Hematopoietic multipotent progenitor cell treated with erythropoietin and hydrocortisone succinate and interleukin-3 and kit ligand, for 6 days (in vitro differentiated cells): ENCODE measurements around the gene FOXN3.

Experiments
- DNase-seq: peaks from one replicate; pipeline ENCODE4 v3.0.0-alpha.2; 2015

FOXN3 gene, protein sequence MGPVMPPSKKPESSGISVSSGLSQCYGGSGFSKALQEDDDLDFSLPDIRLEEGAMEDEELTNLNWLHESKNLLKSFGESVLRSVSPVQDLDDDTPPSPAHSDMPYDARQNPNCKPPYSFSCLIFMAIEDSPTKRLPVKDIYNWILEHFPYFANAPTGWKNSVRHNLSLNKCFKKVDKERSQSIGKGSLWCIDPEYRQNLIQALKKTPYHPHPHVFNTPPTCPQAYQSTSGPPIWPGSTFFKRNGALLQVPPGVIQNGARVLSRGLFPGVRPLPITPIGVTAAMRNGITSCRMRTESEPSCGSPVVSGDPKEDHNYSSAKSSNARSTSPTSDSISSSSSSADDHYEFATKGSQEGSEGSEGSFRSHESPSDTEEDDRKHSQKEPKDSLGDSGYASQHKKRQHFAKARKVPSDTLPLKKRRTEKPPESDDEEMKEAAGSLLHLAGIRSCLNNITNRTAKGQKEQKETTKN

GRCh38 chr14:89417091-89417464 lies at the start of gene FOXN3:
FOXN3 (minus strand) TSS chr14:89417233; CDS start chr14:89412476, 4,757 bp downstream.
- DNase-seq: peak; percentile 95

- peak; percentile 55 for DNase-seq
Observed at GRCh38 chr14:89466484-89466883, 49.5 kb upstream of the FOXN3 start.

- no peak for DNase-seq
Observed at GRCh38 chr14:89465876-89466275, 48.8 kb upstream of the FOXN3 start.

DNA sequence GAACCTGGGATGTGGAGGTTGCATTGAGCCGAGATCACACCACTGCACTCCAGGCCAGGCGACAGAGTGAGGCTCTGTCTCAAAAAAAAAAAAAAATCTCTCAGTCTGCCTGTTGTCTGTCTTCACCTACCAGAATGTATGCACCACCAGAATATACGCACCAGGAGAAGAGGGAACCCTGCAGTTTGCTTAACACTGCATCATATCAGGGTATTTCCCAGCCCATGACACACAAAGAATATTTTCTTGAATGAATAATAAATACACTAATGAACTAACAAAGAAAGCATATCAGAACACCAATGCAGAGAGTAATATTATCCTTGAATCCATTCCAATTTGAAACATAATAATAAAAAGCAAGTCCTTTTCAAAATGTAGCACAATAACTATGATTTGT lies 44.2 kb upstream of the FOXN3 start:
- no peak for DNase-seq

DNA sequence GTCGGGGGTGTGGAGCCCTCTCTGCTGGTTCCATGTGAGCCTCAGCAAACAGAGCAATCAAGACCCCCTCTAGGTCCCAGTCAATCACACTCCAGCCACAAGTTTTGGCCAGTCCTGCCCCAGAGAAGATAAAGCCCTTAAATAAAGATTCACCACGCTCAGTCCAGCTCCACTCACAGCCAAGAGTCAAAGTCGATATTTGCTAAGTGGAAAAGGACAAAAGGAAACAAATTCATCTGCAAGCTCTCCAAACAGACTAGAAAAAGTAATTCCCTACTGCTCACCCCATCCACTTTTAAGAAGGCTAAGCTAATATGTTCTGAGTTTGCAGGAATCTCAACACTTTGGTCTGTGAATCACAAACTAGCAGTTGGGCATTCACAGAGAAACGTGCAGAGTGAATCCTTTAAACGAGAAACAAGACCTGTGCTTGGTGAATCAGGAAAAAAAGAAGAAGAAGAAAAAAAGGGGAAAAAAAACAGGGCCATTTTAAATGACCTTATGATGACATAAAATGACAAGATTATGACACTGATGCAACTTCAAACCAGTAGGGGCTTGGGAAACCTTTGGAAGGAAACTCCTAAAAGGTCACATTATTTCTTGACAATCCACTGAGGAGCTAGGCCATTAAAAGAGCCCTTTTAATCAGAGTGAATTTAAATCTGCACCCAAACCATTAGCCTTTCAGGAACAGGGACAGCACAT lies 41.8 kb upstream of the FOXN3 start:
- DNase-seq: no peak

DNA sequence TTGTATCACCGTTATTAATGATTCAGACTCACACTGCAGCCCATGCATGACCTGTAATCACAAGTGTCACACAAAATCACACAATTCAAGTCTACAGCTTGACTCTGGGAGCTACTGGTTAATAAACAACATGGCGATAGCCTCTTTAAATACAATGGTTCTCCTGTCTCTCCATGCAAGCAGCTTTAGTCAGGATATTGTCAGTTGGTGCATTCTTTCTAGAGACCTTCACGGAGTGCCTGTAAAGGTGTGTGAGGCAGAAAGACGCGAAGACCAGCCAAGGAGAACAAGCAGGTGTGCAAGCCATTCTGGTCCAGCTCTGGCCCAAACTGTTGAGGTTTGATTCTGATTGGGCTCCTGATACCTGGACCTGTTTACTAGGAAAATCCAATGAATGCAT lies 40.0 kb upstream of the FOXN3 start:
- DNase-seq: no peak

- DNase-seq: peak; percentile 87
Observed at GRCh38 chr14:89455412-89455811, 38.4 kb upstream of the FOXN3 start.

- no peak for DNase-seq
Observed at GRCh38 chr14:89454996-89455395, 38.0 kb upstream of the FOXN3 start.

DNA sequence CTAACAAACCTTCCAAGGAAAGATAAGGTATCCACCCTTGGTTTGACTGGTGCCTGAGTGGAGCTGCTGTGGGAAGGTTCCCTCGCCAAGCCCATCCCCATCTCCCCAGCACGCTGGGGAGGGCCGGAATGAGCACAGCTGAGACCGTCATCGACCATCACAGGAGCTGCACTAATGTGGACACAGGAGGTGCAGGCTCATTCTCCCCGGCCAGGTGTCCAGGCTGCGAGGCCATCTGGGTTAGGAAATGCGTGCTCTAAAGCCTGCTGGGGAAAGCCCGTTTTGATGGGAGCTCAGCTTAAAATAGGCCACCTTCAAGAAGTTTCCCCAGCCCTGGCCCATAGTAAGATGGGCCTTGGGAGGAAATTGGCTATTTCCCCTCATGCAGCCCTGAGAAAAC lies 35.2 kb upstream of the FOXN3 start:
- no peak for DNase-seq

DNA sequence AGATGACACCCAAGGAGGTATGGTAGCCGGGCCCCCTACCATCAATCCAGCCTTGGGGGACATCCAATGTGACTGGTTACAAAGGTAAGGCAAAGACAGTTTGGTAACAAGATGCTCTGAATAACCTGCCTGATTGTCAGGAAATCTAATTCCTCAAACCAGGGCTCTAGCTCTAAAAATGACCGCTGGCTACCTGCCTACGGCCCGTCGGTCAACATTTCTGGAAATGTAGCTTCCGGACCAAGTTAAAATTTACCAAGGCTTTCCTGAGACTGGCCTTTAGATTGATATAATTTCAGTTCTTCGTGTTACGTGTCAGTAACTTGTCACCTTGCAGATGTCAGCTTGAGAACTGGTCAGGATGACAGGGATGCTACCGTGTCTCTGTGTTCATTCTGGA lies 34.2 kb upstream of the FOXN3 start:
- no peak for DNase-seq

DNA sequence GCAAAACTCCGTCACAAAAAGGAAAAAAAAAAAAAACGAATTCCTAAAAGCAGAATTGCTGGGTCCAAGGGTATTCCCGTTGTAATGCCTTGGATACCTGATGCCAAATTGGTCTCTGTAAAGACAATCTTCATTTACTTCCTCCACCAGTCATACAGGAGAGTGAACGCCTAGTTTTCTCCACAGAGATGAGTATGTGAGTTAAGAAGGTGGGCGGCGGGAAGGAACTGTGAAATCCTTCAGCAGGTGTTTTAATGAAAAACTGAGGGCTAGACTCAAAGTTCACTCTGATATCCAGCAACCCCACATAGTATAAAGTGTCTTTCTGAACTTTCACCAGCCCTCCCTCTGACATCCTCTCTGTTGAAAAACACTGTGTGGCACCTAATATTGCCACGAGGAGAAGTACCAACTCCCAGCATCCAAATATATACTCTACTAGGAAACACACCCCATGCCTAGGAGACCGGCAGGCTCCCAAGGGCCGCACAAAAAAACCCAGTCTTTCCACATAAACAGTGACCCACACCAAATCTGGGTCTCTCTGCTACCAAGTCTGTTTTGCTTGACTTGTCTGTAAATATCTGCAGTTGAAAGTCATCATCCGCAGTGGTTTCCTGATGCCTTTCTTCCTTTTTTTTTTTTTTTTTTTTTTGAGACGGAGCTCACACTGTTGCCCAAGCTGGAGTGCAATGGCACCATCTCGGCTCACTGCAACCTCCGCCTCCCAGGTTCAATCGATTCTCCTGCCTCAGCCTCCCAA lies 30.3 kb upstream of the FOXN3 start:
- no peak for DNase-seq

- no peak for DNase-seq
Observed at GRCh38 chr14:89445273-89445973, 28.4 kb upstream of the FOXN3 start.

GRCh38 chr14:89444516-89445125 lies 27.6 kb upstream of the FOXN3 start:
- DNase-seq: no peak

- no peak for DNase-seq
Observed at GRCh38 chr14:89444044-89444443, 27.0 kb upstream of the FOXN3 start.

- DNase-seq: no peak
Observed at GRCh38 chr14:89443042-89443629, 26.1 kb upstream of the FOXN3 start.

DNA sequence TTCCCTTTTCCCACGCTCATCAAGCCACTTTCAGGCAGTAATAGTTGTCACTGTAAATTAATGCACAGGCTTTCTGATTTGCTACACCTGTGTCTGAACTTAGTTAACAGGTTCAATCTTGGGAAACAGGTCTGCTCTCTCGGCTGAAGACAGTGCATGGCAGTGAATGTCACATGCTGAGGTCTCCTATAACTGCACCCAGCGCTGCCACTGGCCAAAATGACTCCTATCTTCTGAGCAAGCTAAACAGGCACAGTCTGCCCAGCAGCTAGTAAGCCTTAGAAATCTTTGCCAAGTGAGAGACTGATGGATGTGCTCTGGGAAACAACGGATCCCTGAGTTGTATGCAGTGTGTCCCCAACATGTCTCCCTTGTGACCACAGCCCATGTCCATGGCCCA lies 25.2 kb upstream of the FOXN3 start:
- DNase-seq: no peak

- DNase-seq: peak; percentile 88
Observed at GRCh38 chr14:89440986-89441909, 24.2 kb upstream of the FOXN3 start.

- DNase-seq: no peak
Observed at GRCh38 chr14:89435892-89436656, 19.0 kb upstream of the FOXN3 start.

DNA sequence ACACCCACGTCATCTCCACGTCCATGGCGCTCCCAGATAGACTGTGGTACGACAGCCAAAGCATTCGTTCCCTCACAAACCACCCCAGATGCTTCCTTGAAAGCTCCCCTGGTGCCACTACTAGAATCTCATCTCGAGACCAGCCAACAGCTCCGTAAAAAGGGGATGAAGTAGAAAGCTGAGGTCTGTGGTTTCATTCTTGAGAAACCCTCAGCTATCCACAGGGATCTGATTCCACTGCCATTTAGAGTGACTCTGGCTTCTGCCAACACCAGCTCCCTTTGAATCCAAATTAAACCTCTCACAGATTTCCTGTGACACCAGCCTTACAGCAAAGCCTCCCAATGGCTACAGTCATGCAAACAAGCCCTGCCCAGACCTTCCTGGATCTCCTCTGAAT lies 18.5 kb upstream of the FOXN3 start:
- DNase-seq: no peak

DNA sequence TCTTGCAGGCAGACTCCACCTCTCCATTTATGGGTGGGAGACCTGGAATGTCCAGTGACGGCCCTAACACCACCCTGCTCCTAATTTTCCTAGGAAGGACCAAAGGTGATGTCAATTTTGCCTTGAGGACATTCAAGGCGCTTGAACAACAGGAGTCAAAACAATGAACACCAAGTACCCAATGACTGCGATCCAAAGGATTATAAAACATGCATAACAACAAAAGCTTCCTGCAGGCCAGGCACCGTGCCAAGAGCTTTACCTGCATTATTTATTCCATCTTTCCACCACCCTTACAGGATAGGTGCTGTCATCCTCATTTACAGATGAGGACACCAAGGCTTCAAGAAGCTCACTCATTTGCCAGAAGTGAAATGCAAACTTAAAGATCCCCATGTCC lies 15.2 kb upstream of the FOXN3 start:
- DNase-seq: no peak
